HL-60 (cell line): Measurements from ENCODE around the gene NR1I3.

Experiments used
- DNase-seq, 2 experiments: peaks; one replicate each; pipeline ENCODE4 v3.0.0-alpha.2; 2010 to 2020; ENCODE audit warnings: low read depth in 1 of 2, low spot score in 1 of 2
- H3K27ac ChIP-seq: fragments of 250-450 bp; sonication (Bioruptor Pico); replicated peaks from 2 replicates; pipeline ENCODE4 v1.5.1; 2020; ENCODE audit warnings: mild to moderate bottlenecking, moderate library complexity
- H3K27me3 ChIP-seq: fragments of 250-450 bp; sonication (Bioruptor Pico); 2 replicates; pipeline ENCODE4 v1.5.1; 2021; ENCODE audit warnings: mild to moderate bottlenecking, moderate library complexity; ENCODE audit not compliant: insufficient read depth, poor library complexity, severe bottlenecking
- H3K4me3 ChIP-seq: replicated peaks from 2 replicates; pipeline ENCODE4 v1.5.1; 2011; ENCODE audit warnings: mild to moderate bottlenecking, control low read depth, low read length; ENCODE audit not compliant: insufficient read depth
- GABPA ChIP-seq: IDR thresholded peaks from 2 replicates; pipeline ENCODE4 v1.6.1; 2012; ENCODE audit warnings: low read depth
- POLR2AphosphoS5 ChIP-seq: IDR thresholded peaks from 2 replicates; pipeline ENCODE4 v1.6.1; 2012; ENCODE audit warnings: low read depth
- SPI1 ChIP-seq: IDR thresholded peaks from 2 replicates; pipeline ENCODE4 v1.6.1; 2012; ENCODE audit warnings: low read depth, mild to moderate bottlenecking, borderline replicate concordance
- TF ChIP-seq, protein P1 (sequence below): IDR thresholded peaks from one replicate; pipeline ENCODE4 v1.5.1; 2011; ENCODE audit warnings: low read length, control low read depth, inconsistent platforms; ENCODE audit not compliant: insufficient read depth
- TF ChIP-seq, protein P2 (sequence below): IDR thresholded peaks from 2 replicates; pipeline ENCODE4 v1.6.1; 2012; ENCODE audit warnings: low read depth; ENCODE audit not compliant: insufficient replicate concordance

The NR1I3 gene

DNA sequence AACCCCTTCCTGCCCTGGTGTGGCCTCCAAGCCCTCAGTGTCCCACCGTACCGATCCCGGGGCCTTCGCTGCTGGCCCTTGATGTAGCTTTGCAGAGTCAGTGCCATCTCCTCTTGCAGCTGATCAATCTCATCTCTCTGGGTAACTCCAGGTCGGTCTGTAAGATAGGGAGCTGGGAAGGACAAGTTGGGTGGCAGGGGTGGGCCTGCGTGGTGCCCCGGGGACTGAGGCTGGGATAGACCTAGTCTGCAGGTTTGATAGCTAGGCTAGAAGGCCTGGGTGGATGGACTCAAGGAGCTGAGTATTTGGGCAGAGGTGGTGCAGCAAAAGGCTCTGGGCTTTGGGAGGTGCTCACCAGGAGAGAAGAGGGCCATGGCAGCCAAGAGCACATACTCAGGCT lies 7.2 kb downstream of the NR1I3 start:
- DNase-seq = no peak
- H3K27ac ChIP-seq = no peak overlapping the region
- no peaks in the 10 kb centered on the region for H3K27me3 ChIP-seq
- no peak overlapping the region for H3K4me3 ChIP-seq
- TF ChIP-seq, protein P1, sequence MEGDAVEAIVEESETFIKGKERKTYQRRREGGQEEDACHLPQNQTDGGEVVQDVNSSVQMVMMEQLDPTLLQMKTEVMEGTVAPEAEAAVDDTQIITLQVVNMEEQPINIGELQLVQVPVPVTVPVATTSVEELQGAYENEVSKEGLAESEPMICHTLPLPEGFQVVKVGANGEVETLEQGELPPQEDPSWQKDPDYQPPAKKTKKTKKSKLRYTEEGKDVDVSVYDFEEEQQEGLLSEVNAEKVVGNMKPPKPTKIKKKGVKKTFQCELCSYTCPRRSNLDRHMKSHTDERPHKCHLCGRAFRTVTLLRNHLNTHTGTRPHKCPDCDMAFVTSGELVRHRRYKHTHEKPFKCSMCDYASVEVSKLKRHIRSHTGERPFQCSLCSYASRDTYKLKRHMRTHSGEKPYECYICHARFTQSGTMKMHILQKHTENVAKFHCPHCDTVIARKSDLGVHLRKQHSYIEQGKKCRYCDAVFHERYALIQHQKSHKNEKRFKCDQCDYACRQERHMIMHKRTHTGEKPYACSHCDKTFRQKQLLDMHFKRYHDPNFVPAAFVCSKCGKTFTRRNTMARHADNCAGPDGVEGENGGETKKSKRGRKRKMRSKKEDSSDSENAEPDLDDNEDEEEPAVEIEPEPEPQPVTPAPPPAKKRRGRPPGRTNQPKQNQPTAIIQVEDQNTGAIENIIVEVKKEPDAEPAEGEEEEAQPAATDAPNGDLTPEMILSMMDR = no peak
- TF ChIP-seq POLR2AphosphoS5 = no peak
- TF ChIP-seq, protein P2, sequence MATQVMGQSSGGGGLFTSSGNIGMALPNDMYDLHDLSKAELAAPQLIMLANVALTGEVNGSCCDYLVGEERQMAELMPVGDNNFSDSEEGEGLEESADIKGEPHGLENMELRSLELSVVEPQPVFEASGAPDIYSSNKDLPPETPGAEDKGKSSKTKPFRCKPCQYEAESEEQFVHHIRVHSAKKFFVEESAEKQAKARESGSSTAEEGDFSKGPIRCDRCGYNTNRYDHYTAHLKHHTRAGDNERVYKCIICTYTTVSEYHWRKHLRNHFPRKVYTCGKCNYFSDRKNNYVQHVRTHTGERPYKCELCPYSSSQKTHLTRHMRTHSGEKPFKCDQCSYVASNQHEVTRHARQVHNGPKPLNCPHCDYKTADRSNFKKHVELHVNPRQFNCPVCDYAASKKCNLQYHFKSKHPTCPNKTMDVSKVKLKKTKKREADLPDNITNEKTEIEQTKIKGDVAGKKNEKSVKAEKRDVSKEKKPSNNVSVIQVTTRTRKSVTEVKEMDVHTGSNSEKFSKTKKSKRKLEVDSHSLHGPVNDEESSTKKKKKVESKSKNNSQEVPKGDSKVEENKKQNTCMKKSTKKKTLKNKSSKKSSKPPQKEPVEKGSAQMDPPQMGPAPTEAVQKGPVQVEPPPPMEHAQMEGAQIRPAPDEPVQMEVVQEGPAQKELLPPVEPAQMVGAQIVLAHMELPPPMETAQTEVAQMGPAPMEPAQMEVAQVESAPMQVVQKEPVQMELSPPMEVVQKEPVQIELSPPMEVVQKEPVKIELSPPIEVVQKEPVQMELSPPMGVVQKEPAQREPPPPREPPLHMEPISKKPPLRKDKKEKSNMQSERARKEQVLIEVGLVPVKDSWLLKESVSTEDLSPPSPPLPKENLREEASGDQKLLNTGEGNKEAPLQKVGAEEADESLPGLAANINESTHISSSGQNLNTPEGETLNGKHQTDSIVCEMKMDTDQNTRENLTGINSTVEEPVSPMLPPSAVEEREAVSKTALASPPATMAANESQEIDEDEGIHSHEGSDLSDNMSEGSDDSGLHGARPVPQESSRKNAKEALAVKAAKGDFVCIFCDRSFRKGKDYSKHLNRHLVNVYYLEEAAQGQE = no peak
- TF ChIP-seq GABPA = no peak
- TF ChIP-seq SPI1 = no peak

DNA sequence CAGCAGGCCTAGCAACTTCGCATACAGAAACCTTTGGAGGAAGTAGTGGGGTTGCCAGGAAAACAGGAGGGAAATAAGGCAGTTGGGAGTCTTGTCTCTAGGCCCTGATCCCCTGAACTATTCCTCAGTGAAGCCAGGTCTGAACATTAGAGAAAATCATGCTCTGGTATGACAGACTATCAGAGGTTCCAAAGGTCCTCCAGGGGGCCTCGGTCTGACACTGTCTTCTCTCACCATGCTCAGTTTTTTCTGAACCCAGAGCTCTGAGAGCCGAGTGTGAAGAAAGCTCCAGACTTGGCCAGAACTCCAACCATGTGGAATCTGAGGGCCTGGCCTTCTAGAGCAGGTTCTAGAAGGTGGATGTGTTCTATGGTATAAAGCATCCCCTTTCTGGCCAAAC lies 8.1 kb downstream of the NR1I3 start:
- Histone ChIP-seq H3K4me3 (no peak overlapping the region), H3K27me3 (no peaks in the 10 kb centered on the region), H3K27ac (no peak overlapping the region)
- no peak for DNase-seq
- TF ChIP-seq POLR2AphosphoS5 (no peak), GABPA (no peak), SPI1 (no peak)
- TF ChIP-seq, protein P2 = no peak
- TF ChIP-seq, protein P1 = no peak

DNA sequence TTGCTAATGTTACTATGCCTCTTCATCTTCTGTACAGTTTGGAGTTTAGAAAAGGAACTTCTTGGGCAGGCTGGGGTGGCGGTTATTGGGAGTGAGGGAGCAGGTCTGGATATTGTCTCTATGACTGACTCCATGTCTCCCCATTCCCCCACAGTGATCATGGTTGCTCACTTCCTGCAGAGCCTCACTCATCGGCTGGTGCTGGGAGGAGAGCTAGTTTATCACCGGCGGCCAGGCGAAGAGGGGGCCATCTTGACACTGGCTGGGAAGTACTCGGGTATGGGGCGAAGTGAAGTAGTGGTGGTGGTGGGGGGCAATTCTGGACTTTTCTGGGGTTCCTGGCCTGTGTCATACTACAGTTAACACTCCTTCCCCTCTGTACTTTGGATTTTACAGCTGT lies 10.0 kb downstream of the NR1I3 start:
- TF ChIP-seq SPI1 (no peak), POLR2AphosphoS5 (no peak), GABPA (no peak)
- TF ChIP-seq, protein P2 = no peak
- TF ChIP-seq, protein P1 = no peak
- Histone ChIP-seq H3K4me3 (no peak overlapping the region), H3K27ac (peak overlapping the region; percentile 73)

More for the DNA sequence above, 10.0 kb downstream of the NR1I3 start:
- no peaks in the 10 kb centered on the region for H3K27me3 ChIP-seq
- no peak for DNase-seq
